Activated CD8-positive, alpha-beta memory T cell treated with anti-CD3 and anti-CD28 coated beads, Interleukin-2, amount 50 U/mL, for 1 hour (primary cell): ENCODE measurements around the gene PEF1.
"Not testable (repeated sequence)": the region's sequence is repeated elsewhere in the genome, so short reads cannot be mapped to it uniquely, and the experiment has no call there.

ENCODE experiments used
- DNase-seq: peaks from one replicate; pipeline ENCODE4 v3.0.0-alpha.2; 2020; ENCODE audit errors: extremely low read depth

PEF1 gene

GRCh38 chr1:31614414-31615005 is 30.2 kb downstream of the PEF1 start:
- DNase-seq: no peak

GRCh38 chr1:31609514-31610118 is 35.1 kb downstream of the PEF1 start:
- no peak for DNase-seq

- no peak for DNase-seq
Observed at GRCh38 chr1:31607360-31607759, 37.3 kb downstream of the PEF1 start.

- DNase-seq: no peak
Observed at GRCh38 chr1:31605908-31606427, 38.7 kb downstream of the PEF1 start.

GRCh38 chr1:31602081-31602480 is 42.6 kb downstream of the PEF1 start:
- no peak for DNase-seq

GRCh38 chr1:31600641-31601040 is 44.0 kb downstream of the PEF1 start:
- no peak for DNase-seq

GRCh38 chr1:31598980-31599379 is 45.7 kb downstream of the PEF1 start:
- no peak for DNase-seq

GRCh38 chr1:31596737-31597097 is 48.0 kb downstream of the PEF1 start:
- DNase-seq: no peak

- DNase-seq: no peak
Observed at GRCh38 chr1:31595836-31596736, 48.6 kb downstream of the PEF1 start.

GRCh38 chr1:31593770-31594632 is 50.7 kb downstream of the PEF1 start:
- DNase-seq: no peak

- DNase-seq: no peak
Observed at GRCh38 chr1:31593136-31593665, 51.5 kb downstream of the PEF1 start.

- DNase-seq: no peak
Observed at GRCh38 chr1:31592132-31592531, 52.5 kb downstream of the PEF1 start.

GRCh38 chr1:31591425-31592093 is 53.1 kb downstream of the PEF1 start:
- DNase-seq: no peak

- no peak for DNase-seq
Observed at GRCh38 chr1:31588751-31589515, 55.7 kb downstream of the PEF1 start.

- no peak for DNase-seq
Observed at GRCh38 chr1:31587720-31588423, 56.8 kb downstream of the PEF1 start.

- DNase-seq: not testable (repeated sequence)
Observed at GRCh38 chr1:31587328-31587699, 57.4 kb downstream of the PEF1 start.

GRCh38 chr1:31586376-31587327 is 58.0 kb downstream of the PEF1 start:
- DNase-seq: no peak

GRCh38 chr1:31585736-31586365 is 58.8 kb downstream of the PEF1 start:
- no peak for DNase-seq
